ENCODE data around the gene TRIP13. TPM values are rescaled to one million over a fixed set of nuclear protein-coding genes. Genes with fewer than 3 reads are reported as not detected.
"Not testable (repeated sequence)": the region's sequence is repeated elsewhere in the genome, so short reads cannot be mapped to it uniquely, and the experiment has no call there.

The TRIP13 gene
- total and polyA plus RNA-seq, 10 of the 15 experiments (the other 5 are each of a cell fraction or from before 2014, with no cell fraction given), result 15.1 to 64.9 (median 32.2) TPM

- no peak for TF ChIP-seq CTCF (IDR thresholded peaks at IDR 0.05 in 2 of 3, conservative IDR thresholded peaks at IDR 0.05 in 1 of 3; ENCODE audit: control insufficient read depth in 2 of 3, extremely low read depth in 1 of 3, insufficient read depth in 1 of 3, low read depth in 3 of 3, low read length in 3 of 3)
- no peak for TF ChIP-seq BCL11A (IDR thresholded peaks at IDR 0.05; ENCODE audit: low read depth, low read length)
- TF ChIP-seq ATF3 (IDR thresholded peaks at IDR 0.05; ENCODE audit: borderline replicate concordance, extremely low read depth, low read depth, low read length), result no peak
- TF ChIP-seq MEF2A (IDR thresholded peaks at IDR 0.05; ENCODE audit: insufficient read depth, low read depth, low read length), result no peak
- TF ChIP-seq POU2F2 (IDR thresholded peaks at IDR 0.05; ENCODE audit: borderline replicate concordance, low read depth, low read length), result no peak
- TF ChIP-seq MXI1 (IDR thresholded peaks at IDR 0.05; ENCODE audit: low read depth, low read length), result no peak
- no peak for TF ChIP-seq CEBPZ (IDR thresholded peaks at IDR 0.05; ENCODE audit: low read depth, low read length)
- TF ChIP-seq BCL3 (IDR thresholded peaks at IDR 0.05; ENCODE audit: borderline replicate concordance, insufficient read depth, low read depth, low read length, poor library complexity, severe bottlenecking), result no peak
- no peak for TF ChIP-seq SMAD1 (IDR thresholded peaks at IDR 0.05; ENCODE audit: low read depth, partially characterized antibody)
- no peak for TF ChIP-seq HDAC6 (IDR thresholded peaks at IDR 0.05; ENCODE audit: unreplicated experiment)
- TF ChIP-seq FOXK2 (IDR thresholded peaks at IDR 0.05), result no peak
- no peak for TF ChIP-seq ESRRA (IDR thresholded peaks at IDR 0.05; ENCODE audit: low read length)
Measured at GRCh38 chr5:939368-939767, 46.7 kb downstream of the TRIP13 start (continued).

- CTCF ChIA-PET; in situ Hi-C loops (cut with MboI): not testable (repeated sequence)
Measured at GRCh38 chr5:940741-941140, 48.1 kb downstream of the TRIP13 start.

More at GRCh38 chr5:940741-941140, 48.1 kb downstream of the TRIP13 start:
- POLR2A ChIA-PET; H3K9me3 ChIP-seq (replicated peaks; ENCODE audit: control insufficient read depth, insufficient read depth, low read length); H3K4me1 ChIP-seq (ENCODE audit: control insufficient read depth, insufficient read depth, low read length); ATAC-seq; DNase-seq (ENCODE audit: low read depth, low spot score); H3K4me3 ChIP-seq; H3K9ac ChIP-seq (ENCODE audit: control insufficient read depth, insufficient read depth, low read length); BruUV-seq (replicated peaks); FAIRE-seq; H4K20me1 ChIP-seq (ENCODE audit: control insufficient read depth, insufficient read depth); H3K27me3 ChIP-seq (replicated peaks in 1 of 2; ENCODE audit: control insufficient read depth in 2 of 2, insufficient read depth in 2 of 2, low read length in 1 of 2); H3K79me2 ChIP-seq (ENCODE audit: control insufficient read depth, insufficient read depth, low read length); H3K27ac ChIP-seq (ENCODE audit: control insufficient read depth, insufficient read depth); intact Hi-C loops (cut with micrococcal nuclease; ENCODE audit: unreplicated experiment); H3K4me2 ChIP-seq (ENCODE audit: control insufficient read depth, insufficient read depth); RAD21 ChIA-PET (ENCODE audit: unreplicated experiment); H3K36me3 ChIP-seq (ENCODE audit: control insufficient read depth in 2 of 2, insufficient read depth in 2 of 2, low read length in 1 of 2); H2AFZ ChIP-seq (ENCODE audit: control insufficient read depth, low read depth, low read length): not testable (repeated sequence)
- SMC1A ChIA-PET (ENCODE audit: uncharacterized antibody, unreplicated experiment), result interaction anchor here (0.6 to 1.2 kb wide), 2 partner anchors 46 to 135 kb away, joined by 3 read pairs; no protein-coding TSS in a partner anchor
- 35% methylated on average over 2 of the region's 2 CpGs for WGBS (ENCODE audit: insufficient coverage, insufficient replicate concordance, low lambda C conversion rate, missing lambda C conversion rate)

Data from GM12878 (cell line).